GM21528 (cell line): ENCODE measurements around the gene FEZ2.

Source experiments
- ATAC-seq: cut with Tn5 transposase; IDR thresholded peaks from one replicate; pipeline ENCODE4 v1.9.1; 2021; ENCODE audit warnings: mild to moderate bottlenecking, moderate library complexity; ENCODE audit not compliant: unreplicated experiment, low FRiP score

The FEZ2 gene

GRCh38 chr2:36564377-36564930 is 33.5 kb downstream of the FEZ2 start:
- no peak for ATAC-seq

GRCh38 chr2:36562973-36563532 is 34.9 kb downstream of the FEZ2 start:
- ATAC-seq, result no peak

- ATAC-seq, result no peak
Measured at GRCh38 chr2:36562240-36562639, 35.7 kb downstream of the FEZ2 start.

GRCh38 chr2:36561237-36561944 is 36.6 kb downstream of the FEZ2 start:
- ATAC-seq, result no peak

GRCh38 chr2:36560726-36561125 is 37.2 kb downstream of the FEZ2 start:
- no peak for ATAC-seq

- no peak for ATAC-seq
Measured at GRCh38 chr2:36559221-36559942, 38.6 kb downstream of the FEZ2 start.

- no peak for ATAC-seq
Measured at GRCh38 chr2:36556842-36557241, 41.1 kb downstream of the FEZ2 start.

- no peak for ATAC-seq
Measured at GRCh38 chr2:36555789-36556188, 42.2 kb downstream of the FEZ2 start.

GRCh38 chr2:36554531-36554930 is 43.4 kb downstream of the FEZ2 start:
- ATAC-seq, result no peak

GRCh38 chr2:36553683-36554082 is 44.3 kb downstream of the FEZ2 start:
- ATAC-seq, result no peak

- ATAC-seq, result no peak
Measured at GRCh38 chr2:36550006-36550405, 48.0 kb downstream of the FEZ2 start.

- ATAC-seq, result no peak
Measured at GRCh38 chr2:36549165-36549574, 48.8 kb downstream of the FEZ2 start.

- no peak for ATAC-seq
Measured at GRCh38 chr2:36547906-36548305, 50.1 kb downstream of the FEZ2 start.

GRCh38 chr2:36545871-36546416 is 52.0 kb downstream of the FEZ2 start:
- no peak for ATAC-seq

GRCh38 chr2:36544638-36545338 is 53.2 kb downstream of the FEZ2 start:
- ATAC-seq, result no peak

GRCh38 chr2:36541891-36542595 is 55.9 kb downstream of the FEZ2 start:
- no peak for ATAC-seq

- no peak for ATAC-seq
Measured at GRCh38 chr2:36540986-36541754, 56.8 kb downstream of the FEZ2 start.

GRCh38 chr2:36539631-36540030 is 58.3 kb downstream of the FEZ2 start:
- ATAC-seq, result no peak

- no peak for ATAC-seq
Measured at GRCh38 chr2:36538335-36538734, 59.6 kb downstream of the FEZ2 start.
